ENCODE measurements around the gene ZNF74.
"Not testable (repeated sequence)": the region's sequence is repeated elsewhere in the genome, so short reads cannot be mapped to it uniquely, and the experiment has no call there.

DNA sequence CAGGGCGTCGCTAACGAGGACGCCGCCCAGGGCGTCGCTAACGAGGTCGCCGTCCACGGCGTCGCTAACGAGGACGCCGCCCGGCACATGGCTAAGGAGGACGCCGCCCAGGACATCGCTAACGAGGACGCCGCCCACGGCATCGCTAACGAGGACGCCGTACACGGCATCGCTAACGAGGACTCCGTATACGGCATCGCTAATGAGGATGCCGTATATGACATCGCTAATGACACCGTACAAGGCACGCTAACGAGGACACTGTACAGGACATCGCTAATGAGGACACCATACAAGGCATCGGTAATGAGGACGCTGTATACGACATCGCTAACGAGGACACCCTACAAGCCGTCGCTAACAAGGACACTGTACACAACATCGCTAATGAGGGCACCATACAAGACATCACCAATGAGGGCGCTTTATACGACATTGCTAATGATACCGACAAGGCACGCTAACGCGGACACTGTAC, 32.2 kb upstream of the ZNF74 start:
- TF ChIP-seq, protein P1, sequence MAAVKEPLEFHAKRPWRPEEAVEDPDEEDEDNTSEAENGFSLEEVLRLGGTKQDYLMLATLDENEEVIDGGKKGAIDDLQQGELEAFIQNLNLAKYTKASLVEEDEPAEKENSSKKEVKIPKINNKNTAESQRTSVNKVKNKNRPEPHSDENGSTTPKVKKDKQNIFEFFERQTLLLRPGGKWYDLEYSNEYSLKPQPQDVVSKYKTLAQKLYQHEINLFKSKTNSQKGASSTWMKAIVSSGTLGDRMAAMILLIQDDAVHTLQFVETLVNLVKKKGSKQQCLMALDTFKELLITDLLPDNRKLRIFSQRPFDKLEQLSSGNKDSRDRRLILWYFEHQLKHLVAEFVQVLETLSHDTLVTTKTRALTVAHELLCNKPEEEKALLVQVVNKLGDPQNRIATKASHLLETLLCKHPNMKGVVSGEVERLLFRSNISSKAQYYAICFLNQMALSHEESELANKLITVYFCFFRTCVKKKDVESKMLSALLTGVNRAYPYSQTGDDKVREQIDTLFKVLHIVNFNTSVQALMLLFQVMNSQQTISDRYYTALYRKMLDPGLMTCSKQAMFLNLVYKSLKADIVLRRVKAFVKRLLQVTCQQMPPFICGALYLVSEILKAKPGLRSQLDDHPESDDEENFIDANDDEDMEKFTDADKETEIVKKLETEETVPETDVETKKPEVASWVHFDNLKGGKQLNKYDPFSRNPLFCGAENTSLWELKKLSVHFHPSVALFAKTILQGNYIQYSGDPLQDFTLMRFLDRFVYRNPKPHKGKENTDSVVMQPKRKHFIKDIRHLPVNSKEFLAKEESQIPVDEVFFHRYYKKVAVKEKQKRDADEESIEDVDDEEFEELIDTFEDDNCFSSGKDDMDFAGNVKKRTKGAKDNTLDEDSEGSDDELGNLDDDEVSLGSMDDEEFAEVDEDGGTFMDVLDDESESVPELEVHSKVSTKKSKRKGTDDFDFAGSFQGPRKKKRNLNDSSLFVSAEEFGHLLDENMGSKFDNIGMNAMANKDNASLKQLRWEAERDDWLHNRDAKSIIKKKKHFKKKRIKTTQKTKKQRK (IDR thresholded peaks at IDR 0.05; ENCODE audit: low read depth, low read length): not testable (repeated sequence)
- not testable (repeated sequence) for TF ChIP-seq POLR2A (IDR thresholded peaks at IDR 0.05; ENCODE audit: low read depth, low read length); RAD21 (IDR thresholded peaks at IDR 0.05; ENCODE audit: insufficient read depth, low read depth, low read length); MXI1 (IDR thresholded peaks at IDR 0.05; ENCODE audit: low read depth, low read length); RFX5 (IDR thresholded peaks at IDR 0.05; ENCODE audit: low read depth, low read length)
- TF ChIP-seq, protein P2, sequence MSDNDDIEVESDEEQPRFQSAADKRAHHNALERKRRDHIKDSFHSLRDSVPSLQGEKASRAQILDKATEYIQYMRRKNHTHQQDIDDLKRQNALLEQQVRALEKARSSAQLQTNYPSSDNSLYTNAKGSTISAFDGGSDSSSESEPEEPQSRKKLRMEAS (IDR thresholded peaks at IDR 0.05; ENCODE audit: low read depth, low read length): not testable (repeated sequence)
- TF ChIP-seq, protein P3, sequence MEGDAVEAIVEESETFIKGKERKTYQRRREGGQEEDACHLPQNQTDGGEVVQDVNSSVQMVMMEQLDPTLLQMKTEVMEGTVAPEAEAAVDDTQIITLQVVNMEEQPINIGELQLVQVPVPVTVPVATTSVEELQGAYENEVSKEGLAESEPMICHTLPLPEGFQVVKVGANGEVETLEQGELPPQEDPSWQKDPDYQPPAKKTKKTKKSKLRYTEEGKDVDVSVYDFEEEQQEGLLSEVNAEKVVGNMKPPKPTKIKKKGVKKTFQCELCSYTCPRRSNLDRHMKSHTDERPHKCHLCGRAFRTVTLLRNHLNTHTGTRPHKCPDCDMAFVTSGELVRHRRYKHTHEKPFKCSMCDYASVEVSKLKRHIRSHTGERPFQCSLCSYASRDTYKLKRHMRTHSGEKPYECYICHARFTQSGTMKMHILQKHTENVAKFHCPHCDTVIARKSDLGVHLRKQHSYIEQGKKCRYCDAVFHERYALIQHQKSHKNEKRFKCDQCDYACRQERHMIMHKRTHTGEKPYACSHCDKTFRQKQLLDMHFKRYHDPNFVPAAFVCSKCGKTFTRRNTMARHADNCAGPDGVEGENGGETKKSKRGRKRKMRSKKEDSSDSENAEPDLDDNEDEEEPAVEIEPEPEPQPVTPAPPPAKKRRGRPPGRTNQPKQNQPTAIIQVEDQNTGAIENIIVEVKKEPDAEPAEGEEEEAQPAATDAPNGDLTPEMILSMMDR (IDR thresholded peaks at IDR 0.05 in 2 of 3, conservative IDR thresholded peaks at IDR 0.05 in 1 of 3; ENCODE audit: control insufficient read depth in 2 of 3, extremely low read depth in 1 of 3, insufficient read depth in 1 of 3, low read depth in 3 of 3, low read length in 3 of 3): not testable (repeated sequence)
- TF ChIP-seq, protein P4, sequence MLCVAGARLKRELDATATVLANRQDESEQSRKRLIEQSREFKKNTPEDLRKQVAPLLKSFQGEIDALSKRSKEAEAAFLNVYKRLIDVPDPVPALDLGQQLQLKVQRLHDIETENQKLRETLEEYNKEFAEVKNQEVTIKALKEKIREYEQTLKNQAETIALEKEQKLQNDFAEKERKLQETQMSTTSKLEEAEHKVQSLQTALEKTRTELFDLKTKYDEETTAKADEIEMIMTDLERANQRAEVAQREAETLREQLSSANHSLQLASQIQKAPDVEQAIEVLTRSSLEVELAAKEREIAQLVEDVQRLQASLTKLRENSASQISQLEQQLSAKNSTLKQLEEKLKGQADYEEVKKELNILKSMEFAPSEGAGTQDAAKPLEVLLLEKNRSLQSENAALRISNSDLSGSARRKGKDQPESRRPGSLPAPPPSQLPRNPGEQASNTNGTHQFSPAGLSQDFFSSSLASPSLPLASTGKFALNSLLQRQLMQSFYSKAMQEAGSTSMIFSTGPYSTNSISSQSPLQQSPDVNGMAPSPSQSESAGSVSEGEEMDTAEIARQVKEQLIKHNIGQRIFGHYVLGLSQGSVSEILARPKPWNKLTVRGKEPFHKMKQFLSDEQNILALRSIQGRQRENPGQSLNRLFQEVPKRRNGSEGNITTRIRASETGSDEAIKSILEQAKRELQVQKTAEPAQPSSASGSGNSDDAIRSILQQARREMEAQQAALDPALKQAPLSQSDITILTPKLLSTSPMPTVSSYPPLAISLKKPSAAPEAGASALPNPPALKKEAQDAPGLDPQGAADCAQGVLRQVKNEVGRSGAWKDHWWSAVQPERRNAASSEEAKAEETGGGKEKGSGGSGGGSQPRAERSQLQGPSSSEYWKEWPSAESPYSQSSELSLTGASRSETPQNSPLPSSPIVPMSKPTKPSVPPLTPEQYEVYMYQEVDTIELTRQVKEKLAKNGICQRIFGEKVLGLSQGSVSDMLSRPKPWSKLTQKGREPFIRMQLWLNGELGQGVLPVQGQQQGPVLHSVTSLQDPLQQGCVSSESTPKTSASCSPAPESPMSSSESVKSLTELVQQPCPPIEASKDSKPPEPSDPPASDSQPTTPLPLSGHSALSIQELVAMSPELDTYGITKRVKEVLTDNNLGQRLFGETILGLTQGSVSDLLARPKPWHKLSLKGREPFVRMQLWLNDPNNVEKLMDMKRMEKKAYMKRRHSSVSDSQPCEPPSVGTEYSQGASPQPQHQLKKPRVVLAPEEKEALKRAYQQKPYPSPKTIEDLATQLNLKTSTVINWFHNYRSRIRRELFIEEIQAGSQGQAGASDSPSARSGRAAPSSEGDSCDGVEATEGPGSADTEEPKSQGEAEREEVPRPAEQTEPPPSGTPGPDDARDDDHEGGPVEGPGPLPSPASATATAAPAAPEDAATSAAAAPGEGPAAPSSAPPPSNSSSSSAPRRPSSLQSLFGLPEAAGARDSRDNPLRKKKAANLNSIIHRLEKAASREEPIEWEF (IDR thresholded peaks at IDR 0.05; ENCODE audit: insufficient replicate concordance, low read depth, low read length): not testable (repeated sequence)
